Islet precursor cell (in vitro differentiated cells): Measurements from ENCODE around the gene UNC93A.
"Not testable (repeated sequence)": the region's sequence is repeated elsewhere in the genome, so short reads cannot be mapped to it uniquely, and the experiment has no call there.

ENCODE experiments used
- DNase-seq: peaks from one replicate; pipeline ENCODE4 v3.0.0-alpha.2; 2018

Gene UNC93A

DNA sequence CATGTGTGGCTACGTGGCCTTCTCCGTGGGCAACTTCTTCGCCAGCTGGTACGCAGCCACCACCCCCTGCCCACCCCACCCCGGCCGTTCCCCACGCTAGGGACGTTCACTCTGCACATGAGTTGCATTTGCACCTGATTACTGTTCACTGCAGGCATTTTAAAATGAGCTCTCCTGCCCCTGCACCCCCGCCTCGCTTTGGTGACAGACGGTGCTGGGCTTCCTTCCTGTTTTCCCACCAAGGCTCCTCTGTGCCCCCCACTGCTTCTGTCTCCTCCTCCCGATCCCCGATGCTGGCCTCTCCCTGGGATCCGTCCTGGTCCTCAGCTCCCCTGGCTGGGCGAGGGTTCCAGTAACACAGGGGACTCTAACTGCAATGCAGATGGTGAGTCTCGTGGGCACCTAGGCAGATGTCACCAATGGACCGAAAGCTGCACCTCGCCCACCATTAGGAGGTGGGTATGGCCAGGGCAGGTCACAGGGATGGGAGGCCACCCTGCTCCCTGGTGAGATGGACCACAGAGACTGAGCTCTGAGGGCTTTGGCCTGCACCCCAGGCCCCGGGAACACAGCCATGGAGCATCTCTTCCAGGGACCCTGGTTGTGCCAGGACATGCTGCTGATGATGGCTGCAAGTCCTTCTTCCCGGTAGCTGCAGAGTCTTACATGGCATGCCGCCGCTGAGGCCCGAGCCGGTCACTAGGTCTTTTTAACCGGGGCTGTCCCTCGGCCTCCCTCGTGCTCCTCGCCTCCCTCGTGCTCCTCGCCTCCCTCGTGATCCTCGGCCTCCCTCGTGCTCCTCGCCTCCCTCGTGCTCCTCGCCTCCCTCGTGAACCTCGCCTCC, 3.8 kb downstream of the UNC93A start:
- no peak for DNase-seq

DNA sequence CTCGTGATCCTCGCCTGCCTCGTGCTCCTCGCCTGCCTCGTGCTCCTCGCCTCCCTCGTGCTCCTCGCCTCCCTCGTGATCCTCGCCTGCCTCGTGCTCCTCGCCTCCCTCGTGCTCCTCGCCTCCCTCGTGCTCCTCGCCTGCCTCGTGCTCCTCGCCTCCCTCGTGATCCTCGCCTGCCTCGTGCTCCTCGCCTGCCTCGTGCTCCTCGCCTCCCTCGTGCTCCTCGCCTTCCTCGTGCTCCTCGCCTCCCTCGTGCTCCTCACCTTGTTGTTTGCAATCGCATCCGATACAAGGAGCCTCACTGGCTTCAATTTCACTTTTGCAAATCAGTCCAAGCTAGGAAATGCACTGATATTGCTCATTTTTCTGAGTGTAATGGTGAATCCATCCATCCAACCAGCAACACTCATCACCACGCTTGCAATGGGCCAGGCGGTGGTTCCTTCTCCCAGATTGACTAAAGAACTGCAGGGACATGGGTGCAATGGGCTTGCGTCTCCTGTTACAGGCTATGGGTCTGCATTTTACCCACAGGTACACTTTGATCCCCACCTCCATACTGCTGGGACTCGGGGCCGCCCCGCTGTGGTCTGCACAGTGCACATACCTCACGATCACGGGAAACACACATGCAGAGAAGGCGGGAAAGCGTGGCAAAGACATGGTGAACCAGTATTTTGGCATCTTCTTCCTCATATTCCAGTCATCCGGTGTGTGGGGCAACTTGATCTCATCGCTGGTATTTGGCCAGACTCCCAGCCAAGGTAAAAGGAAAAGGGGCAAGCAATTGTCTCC, 4.6 kb downstream of the UNC93A start:
- DNase-seq: no peak

DNA sequence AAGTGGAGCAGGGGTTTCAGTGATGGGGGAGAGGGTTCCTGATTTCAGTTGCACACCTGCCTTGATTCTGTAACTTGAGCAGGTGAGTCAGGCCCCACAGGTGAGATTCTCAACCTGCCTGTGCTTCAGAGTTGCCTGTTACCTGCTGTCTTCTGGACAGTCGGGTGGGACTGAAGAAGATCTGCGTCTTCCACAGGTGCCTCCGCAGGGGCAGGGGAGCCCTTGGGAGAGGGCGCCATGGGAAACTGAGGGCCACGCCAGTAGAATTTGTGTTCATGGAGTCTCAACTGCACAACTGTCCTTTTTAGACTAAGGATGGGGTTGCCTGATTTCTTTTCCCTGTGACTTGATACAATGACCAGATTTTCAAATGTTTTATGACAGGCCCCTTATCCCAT, 5.2 kb downstream of the UNC93A start:
- no peak for DNase-seq

DNA sequence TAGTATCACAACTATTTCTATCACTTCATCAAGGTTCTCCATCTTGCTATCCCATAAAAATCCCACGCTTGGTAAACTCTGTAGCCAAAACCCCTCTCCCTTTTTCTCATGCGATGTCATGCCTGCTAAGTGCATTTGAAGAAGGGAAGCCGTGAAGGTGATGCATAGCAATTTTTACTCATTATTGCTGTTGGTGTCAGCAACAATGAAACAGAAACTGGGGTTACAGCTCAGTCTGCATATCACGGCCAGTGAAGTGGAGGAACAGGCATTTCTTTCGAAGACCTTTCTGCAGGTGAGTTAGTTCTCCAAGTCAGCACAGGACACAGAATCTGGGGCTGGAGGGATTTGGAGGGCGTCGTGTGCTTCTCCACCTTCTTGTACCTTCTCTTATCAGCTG, 5.8 kb downstream of the UNC93A start:
- no peak for DNase-seq

DNA sequence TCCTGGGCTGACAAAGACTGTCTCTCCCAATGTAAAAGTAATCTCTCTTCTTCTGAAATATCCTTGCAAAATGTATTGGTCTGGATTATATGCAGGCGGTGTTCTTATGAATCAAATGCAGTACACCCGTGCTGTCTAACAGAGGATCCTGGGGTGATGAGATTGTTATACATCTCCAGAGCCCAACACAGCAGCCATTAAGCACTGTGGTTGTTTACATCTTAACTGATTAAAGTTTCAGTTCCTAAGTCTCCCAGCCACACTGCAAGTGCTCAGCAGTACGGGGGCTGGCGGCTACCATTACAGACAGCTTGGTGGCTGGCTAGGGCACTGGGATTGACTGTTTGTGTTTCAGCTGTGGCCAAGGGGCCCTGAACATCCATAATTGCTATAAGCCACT, 7.0 kb downstream of the UNC93A start:
- no peak for DNase-seq

DNA sequence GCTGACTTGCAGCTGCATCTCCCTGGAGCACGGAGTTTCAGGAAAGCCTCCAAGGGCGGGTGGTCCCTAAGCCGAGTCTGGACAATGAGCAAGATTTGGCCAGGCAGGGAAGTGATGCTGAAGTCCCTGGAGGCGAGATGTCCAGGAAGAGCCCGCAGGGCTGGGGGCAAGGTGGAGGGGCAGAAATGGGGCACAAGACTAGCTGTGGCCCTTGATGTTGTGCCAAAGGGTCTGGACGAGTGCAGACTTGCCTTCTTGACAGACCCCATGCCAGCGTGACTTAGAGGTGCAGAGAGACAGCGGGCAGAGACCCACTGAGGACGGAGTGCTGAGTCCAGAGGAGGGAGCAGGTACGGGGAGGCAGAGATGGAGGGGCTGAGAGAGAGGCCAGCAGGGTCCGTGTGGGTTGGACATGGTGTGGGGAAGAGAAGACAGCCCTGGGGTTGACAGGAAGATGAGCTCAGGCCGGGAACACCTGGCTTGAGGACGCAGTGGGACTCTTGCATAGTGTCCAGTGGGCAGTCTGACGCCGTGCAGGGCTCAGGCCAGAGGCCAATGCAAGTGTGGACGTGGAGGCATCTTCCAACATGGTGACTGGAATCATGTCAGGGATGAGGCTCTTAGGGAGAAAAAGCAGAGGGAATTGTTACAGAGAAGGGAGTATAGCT, 8.7 kb downstream of the UNC93A start:
- no peak for DNase-seq

DNA sequence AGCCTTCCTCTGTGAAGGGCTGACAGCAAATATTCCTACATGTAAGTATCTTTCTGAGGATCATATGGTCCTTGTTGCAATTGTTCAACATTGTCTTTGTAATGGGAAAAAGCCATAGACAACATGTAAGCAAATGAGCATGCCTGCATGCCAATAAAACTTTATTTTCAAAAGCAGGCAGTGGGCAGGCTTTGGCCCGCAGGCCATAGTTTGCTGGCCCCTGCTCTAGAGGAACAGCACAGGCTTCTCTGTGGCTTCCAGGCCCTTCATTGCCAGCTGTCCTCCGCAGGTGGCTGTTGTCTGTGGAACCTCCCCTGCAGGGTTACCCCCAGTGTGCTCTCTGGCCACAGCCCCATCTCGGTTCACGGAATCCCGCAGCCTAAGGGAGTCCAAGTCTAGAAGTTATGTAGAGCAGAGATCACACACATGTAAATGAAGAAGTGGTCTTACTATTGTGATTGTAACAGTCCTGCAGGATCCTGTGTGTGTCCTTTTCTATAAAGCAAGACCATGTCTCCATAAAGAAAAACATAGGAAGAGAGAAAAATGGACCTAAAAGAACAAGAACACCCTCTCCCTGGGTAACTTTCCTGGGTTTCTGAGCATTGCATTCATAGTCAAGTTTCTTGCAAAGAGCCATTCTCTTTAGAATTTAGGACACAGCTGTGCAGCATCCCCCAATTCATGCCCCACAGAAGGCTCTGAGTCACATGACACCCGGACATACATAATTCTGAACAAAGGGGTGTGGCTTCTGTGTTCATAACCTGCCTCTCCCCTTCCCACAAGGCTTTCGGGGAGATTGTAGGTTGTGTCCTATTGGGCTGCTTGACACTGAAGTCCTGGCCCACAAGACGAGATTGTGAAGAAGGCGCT, 10.0 kb downstream of the UNC93A start:
- no peak for DNase-seq

DNA sequence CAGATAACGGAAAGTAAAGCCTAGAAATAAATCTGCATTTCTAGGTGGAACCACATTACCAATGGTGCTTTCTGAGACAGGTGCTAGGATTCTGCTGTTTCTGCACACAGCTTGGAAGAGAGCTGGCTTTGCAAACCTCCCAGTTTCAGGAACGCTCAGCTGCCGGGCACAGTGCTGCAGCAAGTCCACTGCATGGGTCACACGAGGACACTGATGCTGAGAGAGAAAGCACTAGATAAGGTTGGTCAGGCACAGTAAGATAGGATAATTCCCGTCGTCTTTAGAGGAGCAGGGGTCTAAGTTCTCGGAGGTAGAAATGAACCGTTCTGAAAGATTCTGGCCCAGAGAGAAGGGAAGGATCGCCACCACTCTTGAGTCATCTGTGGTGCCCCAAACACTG, 11.0 kb downstream of the UNC93A start:
- no peak for DNase-seq

DNA sequence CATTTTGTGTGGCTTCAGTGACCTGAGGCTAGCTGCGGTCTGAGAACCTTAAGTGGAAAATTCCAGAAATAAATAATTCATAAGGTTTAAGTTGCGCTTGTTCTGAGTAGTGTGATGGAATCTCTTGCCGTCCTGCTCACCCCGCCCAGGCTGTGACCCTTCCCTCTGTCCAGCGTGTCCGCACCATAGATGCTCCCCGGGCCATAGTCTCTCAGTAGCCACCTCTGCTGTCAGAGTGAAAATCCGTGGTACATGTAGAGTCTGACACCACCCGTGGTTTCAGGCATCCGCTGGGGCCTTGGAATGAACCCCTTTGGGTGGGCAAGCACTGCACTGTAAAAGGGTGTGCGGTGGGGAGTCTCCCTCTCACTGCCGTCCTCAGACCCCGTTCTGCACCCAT, 11.7 kb downstream of the UNC93A start:
- no peak for DNase-seq

DNA sequence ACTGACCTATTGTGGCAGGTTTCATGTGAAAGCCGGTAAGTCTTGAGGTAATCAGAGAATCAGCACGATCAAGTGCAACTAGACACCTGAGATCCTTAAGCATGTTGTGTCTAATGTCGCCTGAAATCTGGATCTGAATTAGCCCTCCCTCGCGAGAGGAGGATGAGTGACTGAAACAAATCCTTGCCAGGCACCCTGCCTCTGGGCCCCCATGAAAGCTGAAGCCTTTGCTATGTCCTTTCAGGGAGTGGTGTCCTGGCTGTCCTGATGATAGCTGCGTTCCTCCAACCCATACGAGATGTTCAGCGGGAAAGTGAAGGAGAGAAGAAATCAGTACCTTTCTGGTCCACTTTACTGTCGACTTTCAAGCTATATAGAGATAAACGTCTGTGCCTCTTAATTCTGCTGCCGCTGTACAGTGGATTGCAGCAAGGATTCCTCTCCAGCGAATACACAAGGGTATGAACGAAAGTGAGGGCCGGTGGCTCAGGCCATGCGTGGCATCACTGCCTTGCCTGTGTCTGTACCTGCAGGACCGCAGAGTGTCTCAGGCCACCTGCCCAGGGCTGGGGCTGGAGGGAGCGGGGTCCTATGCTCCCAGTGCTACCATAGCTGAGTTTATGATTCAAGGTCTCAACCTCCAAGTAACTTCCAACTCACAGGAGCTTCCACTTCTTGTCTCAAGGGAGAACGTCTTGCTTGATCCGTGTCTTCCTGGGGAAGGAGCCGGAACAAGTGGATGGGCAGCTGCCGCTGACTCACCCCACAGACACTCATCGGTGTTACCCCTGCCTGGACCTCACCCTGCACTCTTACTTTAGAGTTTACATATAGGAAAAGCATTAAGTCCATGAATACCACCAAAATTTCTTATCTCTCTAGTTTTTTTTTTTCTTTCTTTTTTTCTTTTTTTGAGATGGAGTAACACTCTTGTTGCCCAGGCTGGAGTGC, 12.8 kb downstream of the UNC93A start:
- DNase-seq: no peak

DNA sequence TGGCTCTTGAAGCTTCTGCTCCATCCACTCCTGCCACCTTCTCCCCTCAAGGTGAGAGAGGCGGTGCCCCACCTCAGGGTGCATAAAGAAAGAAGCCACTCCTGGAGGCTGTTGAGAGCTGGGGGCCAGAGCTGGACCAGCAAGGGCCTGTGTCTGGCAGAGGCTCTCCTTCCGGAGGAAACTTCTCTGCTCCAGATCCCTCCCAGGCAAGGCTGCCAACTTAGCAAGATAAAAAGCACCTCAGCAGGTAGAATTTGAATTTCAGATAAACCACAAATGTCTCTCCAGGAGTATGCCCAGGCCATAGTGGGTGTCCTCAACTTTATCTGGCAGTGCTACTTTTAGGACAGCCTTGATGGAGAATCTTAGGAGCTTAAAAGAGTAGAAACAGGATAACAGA, 13.8 kb downstream of the UNC93A start:
- no peak for DNase-seq

DNA sequence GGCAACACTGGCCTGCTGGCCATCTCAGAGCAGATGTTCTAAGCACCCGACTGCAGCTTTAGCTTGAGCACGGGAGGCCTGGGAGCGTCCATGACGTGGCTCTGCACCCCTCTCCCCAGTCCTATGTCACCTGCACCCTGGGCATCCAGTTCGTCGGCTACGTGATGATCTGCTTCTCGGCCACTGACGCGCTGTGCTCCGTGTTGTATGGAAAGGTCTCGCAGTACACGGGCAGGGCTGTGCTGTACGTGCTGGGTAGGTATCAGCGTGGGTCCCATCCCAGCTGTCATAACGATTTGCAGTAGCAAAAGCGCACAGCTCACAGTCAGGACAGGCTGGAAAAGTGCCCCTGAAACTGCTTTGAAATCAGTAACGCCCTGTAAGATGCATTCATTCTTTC, 14.7 kb downstream of the UNC93A start:
- DNase-seq: no peak

DNA sequence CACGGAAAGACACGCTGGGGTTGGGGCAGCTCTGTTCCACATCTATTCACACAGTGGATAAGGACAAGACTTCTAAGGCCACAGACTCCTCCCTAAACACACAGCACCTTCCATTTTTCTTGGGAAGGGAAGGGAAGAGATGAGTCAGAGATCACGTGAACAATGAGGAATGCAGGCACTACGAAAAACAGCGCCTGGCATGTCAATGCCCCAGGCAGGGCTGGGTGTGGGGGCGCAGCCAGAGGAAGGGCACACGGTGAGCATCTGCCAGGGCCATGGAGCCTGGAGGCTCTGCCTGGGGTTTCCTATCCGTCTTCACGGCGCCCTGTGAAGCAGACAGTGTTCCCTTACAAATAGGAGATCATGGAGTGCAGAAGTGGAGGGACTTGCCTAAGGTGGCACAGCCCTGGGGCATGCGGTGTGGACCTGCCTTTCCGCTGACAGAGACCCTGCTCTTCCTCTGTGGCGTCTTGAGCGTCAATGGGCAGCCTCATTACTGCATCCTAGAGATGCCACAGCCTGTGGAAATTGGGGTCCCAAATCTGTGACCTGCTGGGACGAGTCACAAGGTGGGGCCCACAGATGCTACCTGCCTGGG, 15.4 kb downstream of the UNC93A start:
- DNase-seq: peak; percentile 84

DNA sequence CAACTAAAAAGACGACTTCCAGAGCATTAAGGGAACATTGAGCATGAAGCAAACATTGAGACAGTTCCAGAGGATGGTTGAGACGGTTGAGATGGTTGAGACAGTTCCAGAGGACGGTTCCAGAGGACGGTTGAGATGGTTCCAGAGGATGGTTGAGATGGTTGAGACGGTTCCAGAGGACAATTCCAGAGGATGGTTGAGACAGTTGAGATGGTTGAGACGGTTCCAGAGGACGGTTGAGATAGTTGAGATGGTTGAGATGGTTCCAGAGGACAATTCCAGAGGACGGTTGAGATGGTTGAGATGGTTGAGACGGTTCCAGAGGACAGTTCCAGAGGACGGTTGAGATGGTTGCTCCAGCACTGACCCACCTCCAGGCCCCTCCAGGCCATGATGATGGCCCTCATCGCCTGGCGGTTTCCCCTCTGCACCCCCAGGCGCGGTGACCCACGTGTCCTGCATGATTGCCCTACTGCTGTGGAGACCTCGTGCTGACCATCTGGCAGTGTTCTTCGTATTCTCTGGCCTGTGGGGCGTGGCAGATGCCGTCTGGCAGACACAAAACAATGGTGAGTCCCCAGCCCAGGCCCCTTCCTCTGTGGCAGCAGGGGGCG, 16.3 kb downstream of the UNC93A start:
- DNase-seq: no peak

DNA sequence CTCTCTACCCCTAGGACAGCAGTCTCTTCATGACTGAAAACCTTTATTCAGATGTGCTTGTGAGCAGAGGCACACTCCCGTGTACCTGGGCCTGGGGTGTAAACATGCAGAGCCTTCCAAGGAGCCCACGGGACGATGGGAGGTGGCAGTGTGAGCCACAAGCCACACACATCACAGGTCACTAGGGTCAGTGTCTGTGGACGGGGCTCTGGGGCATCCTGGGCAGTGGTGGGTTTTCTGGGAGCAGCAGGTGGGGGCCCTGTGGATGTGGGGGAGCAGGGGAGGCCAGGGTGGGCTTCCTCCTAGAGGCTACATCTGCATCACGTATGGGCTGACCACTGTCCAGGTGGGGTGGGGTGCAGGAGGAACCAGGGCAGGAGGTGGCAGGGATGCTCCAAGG, 17.1 kb downstream of the UNC93A start:
- DNase-seq: no peak

DNA sequence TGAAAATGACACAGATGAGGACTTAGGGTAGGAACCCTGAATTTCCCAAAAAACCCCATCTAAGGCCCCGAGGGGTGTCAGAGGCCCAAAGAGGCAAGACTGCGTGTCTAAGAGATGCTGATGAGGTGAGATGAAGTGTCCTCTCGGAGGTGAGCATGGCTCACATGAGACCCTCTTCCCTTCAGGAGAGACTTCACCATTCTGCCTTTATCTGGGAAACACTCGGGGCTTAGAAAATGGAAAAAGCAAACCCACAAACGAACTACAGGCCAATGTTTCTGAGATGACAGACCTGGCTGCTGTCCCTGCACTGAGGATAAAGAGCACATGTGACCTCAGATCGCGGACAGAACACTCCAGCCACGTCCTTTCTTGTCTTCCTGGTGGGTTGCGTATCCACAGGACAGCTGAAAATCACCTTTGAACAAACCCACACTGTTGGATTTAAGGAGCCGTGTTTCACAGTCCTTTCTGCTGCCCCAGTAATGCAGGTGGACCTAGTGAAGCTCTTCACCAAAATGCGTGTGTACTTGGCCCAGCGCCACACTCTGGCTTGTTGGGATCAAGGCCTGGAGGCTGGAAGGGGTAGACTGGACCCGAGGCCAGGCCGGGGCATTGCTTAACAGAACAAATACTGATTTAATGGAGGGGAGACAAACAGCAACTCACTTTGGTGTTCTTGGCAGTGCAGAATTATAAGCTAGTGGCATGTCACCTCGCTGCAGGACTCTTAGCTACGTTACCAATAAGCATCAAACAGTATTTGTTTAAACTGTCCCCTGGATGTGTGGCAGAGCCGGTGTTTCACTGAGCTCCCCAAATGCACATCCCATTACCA, 18.5 kb downstream of the UNC93A start:
- DNase-seq: not testable (repeated sequence)

DNA sequence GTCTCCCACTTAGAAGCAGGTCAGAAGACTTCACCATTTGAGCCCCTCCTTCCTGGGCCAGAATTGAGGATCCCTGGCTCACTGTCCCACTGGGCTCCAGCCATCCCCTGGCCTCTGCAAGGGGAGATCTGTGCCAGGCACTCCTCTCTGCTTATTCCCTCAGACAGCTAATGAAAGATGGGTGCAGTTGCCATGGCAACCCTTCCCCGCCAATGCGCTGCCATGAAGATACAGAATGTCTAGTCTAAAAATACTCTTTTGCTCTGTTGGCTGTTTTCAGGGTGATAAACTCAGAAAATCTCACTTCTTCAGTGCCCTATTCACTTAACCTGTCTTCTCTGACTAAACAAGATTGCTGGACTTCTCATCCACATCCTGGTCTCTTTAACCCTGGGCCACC, 20.2 kb downstream of the UNC93A start:
- no peak for DNase-seq

DNA sequence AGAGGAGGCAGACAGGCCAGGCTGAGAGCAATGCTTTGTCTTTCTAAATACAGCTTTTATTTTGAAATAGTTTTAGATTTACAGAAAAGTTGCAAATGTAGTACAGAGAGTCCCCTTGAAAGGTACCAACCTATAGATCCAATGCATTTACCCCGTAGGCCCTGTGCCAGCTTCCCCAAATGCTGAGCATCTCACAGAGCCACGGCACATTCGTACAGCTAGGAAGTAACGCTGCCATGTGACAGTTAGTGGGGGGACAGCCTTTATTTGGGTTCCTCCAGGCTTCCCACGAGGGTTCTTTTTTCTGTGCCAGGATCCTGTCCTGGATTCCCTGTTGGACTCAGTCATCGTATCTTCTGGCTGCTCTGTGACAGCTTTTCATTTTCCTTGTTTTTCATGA, 20.6 kb downstream of the UNC93A start:
- DNase-seq: not testable (repeated sequence)

DNA sequence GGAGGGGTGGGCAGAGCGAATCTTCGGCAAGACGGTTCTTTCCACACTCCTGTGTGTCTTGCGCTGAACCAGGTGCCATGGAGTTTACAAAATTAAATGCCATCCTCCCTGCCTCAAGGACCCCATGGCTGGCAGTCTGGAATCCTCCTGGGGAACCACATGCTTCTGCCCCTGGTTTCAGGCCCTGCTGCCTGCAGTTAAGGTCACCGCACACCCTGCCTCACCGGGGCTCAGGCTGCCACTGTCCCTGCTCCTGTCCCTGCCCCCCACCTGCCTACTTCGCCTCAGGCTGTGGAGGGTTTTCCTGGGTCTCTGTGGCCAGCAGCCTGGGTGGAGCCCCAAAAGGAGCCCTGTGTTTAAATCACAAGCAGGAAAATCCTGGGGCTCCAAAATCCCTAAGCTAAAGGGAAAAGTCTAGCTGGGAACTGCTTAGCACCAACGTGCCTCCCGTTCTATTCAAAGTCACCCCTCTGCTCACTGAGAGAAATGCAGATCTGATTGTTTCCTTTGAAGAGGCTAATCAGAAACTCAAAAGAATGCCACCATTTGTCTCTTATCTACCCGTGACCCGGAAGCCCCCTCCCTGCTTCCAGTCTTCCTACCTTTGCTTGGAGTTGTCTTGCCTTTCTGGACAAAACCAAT, 23.2 kb downstream of the UNC93A start:
- no peak for DNase-seq
